ENCODE data around the gene FBXL7. TPM values are rescaled to one million over a fixed set of nuclear protein-coding genes. Genes with fewer than 3 reads are reported as not detected.

FBXL7 gene
- total RNA-seq, 5 donors from 2014 or later (not counting 1 experiment from before 2014, with no cell fraction given) = 0.06 to 0.07 TPM; not detected in 3

DNA sequence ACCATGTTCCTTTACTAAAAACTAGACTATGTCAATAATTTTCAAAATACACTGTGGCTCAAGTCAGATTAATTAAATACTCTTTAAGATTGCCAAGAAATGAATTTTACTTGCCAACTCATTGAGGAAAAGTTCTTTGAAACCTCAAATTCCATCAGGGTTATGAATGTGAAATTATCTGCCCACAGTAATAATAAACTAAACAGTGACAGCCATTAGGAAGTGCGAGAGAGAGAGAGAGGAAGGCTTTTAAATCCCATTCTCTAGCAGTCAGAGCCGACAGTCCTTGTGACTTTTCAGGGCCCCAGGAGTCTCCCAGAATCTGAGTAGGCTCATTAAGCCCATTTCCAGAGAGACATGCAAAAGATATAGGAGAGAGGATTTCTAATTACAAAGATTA lies 443.5 kb downstream of the FBXL7 start:
- H3K36me3 Mint-ChIP-seq = no peaks in the 10 kb centered on the region
- no peaks in the 10 kb centered on the region for H3K27me3 Mint-ChIP-seq
- Histone ChIP-seq H3K9me3 (no peaks in the 10 kb centered on the region), H3K27ac (ENCODE audit: low read length) (no peak overlapping the region), H3K4me1 (ENCODE audit: control insufficient read depth in 1 of 2, extremely low read depth in 1 of 2, insufficient read depth in 2 of 2, low read length in 2 of 2) (no peaks in the 10 kb centered on the region), H3K36me3 (ENCODE audit: control insufficient read depth in 2 of 2, extremely low read depth in 1 of 2, insufficient read depth in 1 of 2, low read length in 1 of 2) (no peaks in the 10 kb centered on the region), H3K4me3 (ENCODE audit: control insufficient read depth in 1 of 2, extremely low read depth in 1 of 2, low read length in 1 of 2) (no peak overlapping the region), H3K27me3 (replicated peaks in 1 of 2; ENCODE audit: control insufficient read depth in 2 of 2, extremely low read depth in 1 of 2, insufficient read depth in 2 of 2, low read length in 1 of 2) (no peaks in the 10 kb centered on the region)
- no CpG with 5 or more reads among the region's 2 CpGs for WGBS (ENCODE audit: insufficient coverage)
- H3K27ac Mint-ChIP-seq = no peak overlapping the region
- POLR2A ChIA-PET = no interaction called here
- ATAC-seq (replicated peaks in 1 of 4) = no peak
- no peak overlapping the region for H3K4me3 Mint-ChIP-seq
- CTCF ChIA-PET = no interaction called here
- H3K4me1 Mint-ChIP-seq = no peaks in the 10 kb centered on the region
- no peak for DNase-seq
- H3K9me3 Mint-ChIP-seq = peaks cover 0 to 4% (median 2%) of the 10 kb centered on the region in 3 donors

DNA sequence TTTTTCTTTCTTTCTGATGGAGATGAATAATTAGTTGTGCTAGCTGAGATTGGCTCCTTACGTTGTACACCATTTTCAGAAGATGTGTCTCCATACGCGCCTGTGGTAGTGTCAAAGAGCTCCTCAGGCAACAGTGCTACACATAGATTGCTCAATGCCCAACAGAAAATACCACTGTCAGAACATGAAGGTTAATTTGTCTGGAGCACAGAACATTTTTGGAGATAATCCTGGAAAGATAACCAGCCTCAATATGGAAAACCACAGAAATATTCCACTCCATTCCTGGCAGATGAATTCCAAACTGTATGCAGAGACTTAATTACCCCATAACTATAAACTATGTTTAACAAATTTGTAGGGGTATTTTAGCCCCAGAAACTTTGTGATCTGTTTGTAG lies 446.0 kb downstream of the FBXL7 start:
- DNase-seq = no peak
- no peaks in the 10 kb centered on the region for H3K36me3 Mint-ChIP-seq
- no peak overlapping the region for H3K27ac ChIP-seq (ENCODE audit: low read length)
- no CpG with 5 or more reads among the region's 3 CpGs for WGBS (ENCODE audit: insufficient coverage)
- CTCF ChIA-PET = no interaction called here
- H3K27me3 Mint-ChIP-seq = no peaks in the 10 kb centered on the region
- H3K36me3 ChIP-seq (ENCODE audit: control insufficient read depth in 2 of 2, extremely low read depth in 1 of 2, insufficient read depth in 1 of 2, low read length in 1 of 2) = no peaks in the 10 kb centered on the region
- H3K4me1 Mint-ChIP-seq = no peaks in the 10 kb centered on the region
- no peaks in the 10 kb centered on the region for H3K27me3 ChIP-seq (replicated peaks in 1 of 2; ENCODE audit: control insufficient read depth in 2 of 2, extremely low read depth in 1 of 2, insufficient read depth in 2 of 2, low read length in 1 of 2)
- H3K9me3 Mint-ChIP-seq = peaks cover 0 to 6% (median 2%) of the 10 kb centered on the region in 3 donors
- H3K9me3 ChIP-seq = no peaks in the 10 kb centered on the region
- no peaks in the 10 kb centered on the region for H3K4me1 ChIP-seq (ENCODE audit: control insufficient read depth in 1 of 2, extremely low read depth in 1 of 2, insufficient read depth in 2 of 2, low read length in 2 of 2)
- H3K27ac Mint-ChIP-seq = no peak overlapping the region
- POLR2A ChIA-PET = no interaction called here
- no peak overlapping the region for H3K4me3 ChIP-seq (ENCODE audit: control insufficient read depth in 1 of 2, extremely low read depth in 1 of 2, low read length in 1 of 2)
- no peak for ATAC-seq (replicated peaks in 1 of 4)
- H3K4me3 Mint-ChIP-seq = no peak overlapping the region

DNA sequence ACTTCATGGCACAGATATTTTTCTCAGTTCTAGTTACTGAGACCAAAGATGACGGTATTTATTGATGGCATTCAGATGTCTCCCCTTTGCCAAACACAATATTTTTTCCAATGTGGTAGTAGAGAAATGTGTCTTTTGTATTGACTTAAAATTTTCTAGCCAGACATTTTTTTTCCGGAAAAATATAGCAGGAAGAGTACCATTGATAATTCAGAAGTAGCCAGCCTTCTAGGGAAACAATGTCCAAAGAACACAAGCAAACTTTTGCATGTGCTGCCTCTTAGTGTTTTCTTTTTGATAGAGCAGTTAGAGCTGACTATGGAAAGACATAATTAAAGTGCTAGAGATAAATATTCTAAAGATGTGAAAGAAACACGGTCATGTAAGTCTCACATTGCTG lies 448.2 kb downstream of the FBXL7 start:
- Histone ChIP-seq H3K9me3 (no peaks in the 10 kb centered on the region), H3K27ac (ENCODE audit: low read length) (no peak overlapping the region), H3K4me1 (ENCODE audit: control insufficient read depth in 1 of 2, extremely low read depth in 1 of 2, insufficient read depth in 2 of 2, low read length in 2 of 2) (no peaks in the 10 kb centered on the region), H3K4me3 (ENCODE audit: control insufficient read depth in 1 of 2, extremely low read depth in 1 of 2, low read length in 1 of 2) (no peak overlapping the region), H3K36me3 (ENCODE audit: control insufficient read depth in 2 of 2, extremely low read depth in 1 of 2, insufficient read depth in 1 of 2, low read length in 1 of 2) (no peaks in the 10 kb centered on the region), H3K27me3 (replicated peaks in 1 of 2; ENCODE audit: control insufficient read depth in 2 of 2, extremely low read depth in 1 of 2, insufficient read depth in 2 of 2, low read length in 1 of 2) (no peaks in the 10 kb centered on the region)
- no peaks in the 10 kb centered on the region for H3K27me3 Mint-ChIP-seq
- WGBS (ENCODE audit: insufficient coverage) = 50% methylated on average over 1 of the region's 3 CpGs
- ChIA-PET POLR2A (no interaction called here), CTCF (no interaction called here)
- no peaks in the 10 kb centered on the region for H3K36me3 Mint-ChIP-seq
- no peaks in the 10 kb centered on the region for H3K4me1 Mint-ChIP-seq
- DNase-seq = no peak
- peaks cover 0 to 6% (median 4%) of the 10 kb centered on the region in 3 donors for H3K9me3 Mint-ChIP-seq
- no peak for ATAC-seq (replicated peaks in 1 of 4)
- no peak overlapping the region for H3K4me3 Mint-ChIP-seq
- no peak overlapping the region for H3K27ac Mint-ChIP-seq

DNA sequence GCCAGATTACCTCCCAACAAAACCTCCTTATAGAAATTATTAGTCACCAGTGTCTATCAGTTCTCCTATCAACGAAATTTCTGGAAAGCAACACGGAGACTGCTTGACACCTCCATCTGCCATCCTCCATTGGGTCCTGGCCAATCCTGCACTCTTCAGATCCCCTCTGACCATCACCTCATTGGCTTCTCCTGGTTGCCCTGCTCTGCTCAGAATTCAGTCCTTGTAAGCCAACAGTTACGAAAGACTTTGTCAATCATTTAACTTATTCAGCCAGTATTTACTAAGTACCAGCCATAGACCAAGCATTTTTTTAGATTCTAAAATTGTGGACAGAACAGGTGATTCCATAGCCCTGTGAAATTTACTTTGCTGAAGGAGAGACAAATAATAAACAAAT lies 451.1 kb downstream of the FBXL7 start:
- ATAC-seq (replicated peaks in 1 of 4) = no peak
- no peaks in the 10 kb centered on the region for H3K4me1 ChIP-seq (ENCODE audit: control insufficient read depth in 1 of 2, extremely low read depth in 1 of 2, insufficient read depth in 2 of 2, low read length in 2 of 2)
- H3K9me3 Mint-ChIP-seq = peaks cover 5 to 6% (median 6%) of the 10 kb centered on the region in 3 donors
- no peaks in the 10 kb centered on the region for H3K4me1 Mint-ChIP-seq
- 36% methylated on average over 2 of the region's 3 CpGs for WGBS (ENCODE audit: insufficient coverage)
- H3K36me3 Mint-ChIP-seq = no peaks in the 10 kb centered on the region
- POLR2A ChIA-PET = no interaction called here
- CTCF ChIA-PET = no interaction called here
- H3K36me3 ChIP-seq (ENCODE audit: control insufficient read depth in 2 of 2, extremely low read depth in 1 of 2, insufficient read depth in 1 of 2, low read length in 1 of 2) = no peaks in the 10 kb centered on the region
- no peaks in the 10 kb centered on the region for H3K9me3 ChIP-seq
- no peak overlapping the region for H3K27ac ChIP-seq (ENCODE audit: low read length)
- DNase-seq = no peak
- H3K4me3 ChIP-seq (ENCODE audit: control insufficient read depth in 1 of 2, extremely low read depth in 1 of 2, low read length in 1 of 2) = no peak overlapping the region
- no peaks in the 10 kb centered on the region for H3K27me3 Mint-ChIP-seq
- H3K27me3 ChIP-seq (replicated peaks in 1 of 2; ENCODE audit: control insufficient read depth in 2 of 2, extremely low read depth in 1 of 2, insufficient read depth in 2 of 2, low read length in 1 of 2) = no peaks in the 10 kb centered on the region
- no peak overlapping the region for H3K27ac Mint-ChIP-seq
- H3K4me3 Mint-ChIP-seq = no peak overlapping the region

DNA sequence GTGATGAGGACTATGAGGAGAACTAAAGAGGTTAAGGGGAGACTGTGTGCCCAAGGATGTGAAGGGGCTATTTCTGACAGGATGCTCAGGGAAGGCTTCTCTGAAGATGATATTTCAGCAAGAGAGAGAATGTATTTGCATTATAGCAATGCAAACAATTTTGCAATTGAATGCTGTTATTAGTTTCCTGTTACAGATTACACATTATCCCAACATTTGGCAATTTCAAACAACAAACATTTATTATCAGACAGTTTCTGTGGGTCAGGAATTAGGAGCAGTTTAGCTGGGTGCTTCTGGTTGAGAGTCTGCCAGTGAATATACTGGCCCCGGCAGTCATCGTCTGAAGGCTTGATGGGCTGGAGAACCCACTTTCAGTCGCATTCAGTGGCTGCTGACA lies 451.6 kb downstream of the FBXL7 start:
- Mint-ChIP-seq H3K36me3 (no peaks in the 10 kb centered on the region), H3K4me3 (no peak overlapping the region), H3K27ac (no peak overlapping the region), H3K4me1 (no peaks in the 10 kb centered on the region), H3K27me3 (no peaks in the 10 kb centered on the region), H3K9me3 (peaks cover 5 to 6% (median 6%) of the 10 kb centered on the region in 3 donors)
- DNase-seq (no peak), ATAC-seq (replicated peaks in 1 of 4) (no peak)
- Histone ChIP-seq H3K36me3 (ENCODE audit: control insufficient read depth in 2 of 2, extremely low read depth in 1 of 2, insufficient read depth in 1 of 2, low read length in 1 of 2) (no peaks in the 10 kb centered on the region), H3K9me3 (no peaks in the 10 kb centered on the region), H3K4me3 (ENCODE audit: control insufficient read depth in 1 of 2, extremely low read depth in 1 of 2, low read length in 1 of 2) (no peak overlapping the region), H3K27ac (ENCODE audit: low read length) (no peak overlapping the region), H3K27me3 (replicated peaks in 1 of 2; ENCODE audit: control insufficient read depth in 2 of 2, extremely low read depth in 1 of 2, insufficient read depth in 2 of 2, low read length in 1 of 2) (no peaks in the 10 kb centered on the region), H3K4me1 (ENCODE audit: control insufficient read depth in 1 of 2, extremely low read depth in 1 of 2, insufficient read depth in 2 of 2, low read length in 2 of 2) (no peaks in the 10 kb centered on the region)
- ChIA-PET POLR2A (no interaction called here), CTCF (no interaction called here)
- WGBS (ENCODE audit: insufficient coverage) = 94% methylated on average over 3 of the region's 3 CpGs

DNA sequence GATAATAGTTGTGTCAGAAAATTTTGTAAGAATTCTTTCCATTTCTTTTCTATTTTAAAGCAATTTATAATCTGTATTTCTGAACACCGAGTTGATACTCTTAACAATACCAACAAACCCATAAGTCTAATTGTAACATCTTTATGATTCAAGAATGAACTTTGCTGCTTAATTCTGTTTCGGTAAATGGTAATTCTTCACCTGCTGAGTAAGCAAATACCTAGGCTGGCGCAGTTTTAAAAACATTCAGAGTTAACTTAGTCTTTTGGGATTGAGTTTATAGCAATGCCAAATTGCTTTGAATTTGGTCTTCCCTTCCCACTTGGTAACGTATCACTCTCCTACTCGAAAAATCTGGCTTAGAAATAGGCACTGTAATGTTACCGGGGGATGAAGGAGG lies 456.6 kb downstream of the FBXL7 start:
- DNase-seq (no peak), ATAC-seq (replicated peaks in 1 of 4) (no peak)
- no peak overlapping the region for H3K27ac ChIP-seq (ENCODE audit: low read length)
- Mint-ChIP-seq H3K27me3 (no peaks in the 10 kb centered on the region), H3K9me3 (peaks cover 0 to 10% (median 5%) of the 10 kb centered on the region in 3 donors), H3K4me3 (no peak overlapping the region), H3K4me1 (no peaks in the 10 kb centered on the region), H3K36me3 (no peaks in the 10 kb centered on the region), H3K27ac (no peak overlapping the region)
- CTCF ChIA-PET = no interaction called here
- H3K4me3 ChIP-seq (ENCODE audit: control insufficient read depth in 1 of 2, extremely low read depth in 1 of 2, low read length in 1 of 2) = no peak overlapping the region
- no peaks in the 10 kb centered on the region for H3K9me3 ChIP-seq
- H3K4me1 ChIP-seq (ENCODE audit: control insufficient read depth in 1 of 2, extremely low read depth in 1 of 2, insufficient read depth in 2 of 2, low read length in 2 of 2) = no peaks in the 10 kb centered on the region
- WGBS (ENCODE audit: insufficient coverage) = no CpG with 5 or more reads among the region's 6 CpGs
- H3K27me3 ChIP-seq (replicated peaks in 1 of 2; ENCODE audit: control insufficient read depth in 2 of 2, extremely low read depth in 1 of 2, insufficient read depth in 2 of 2, low read length in 1 of 2) = no peaks in the 10 kb centered on the region
- POLR2A ChIA-PET = no interaction called here
- no peaks in the 10 kb centered on the region for H3K36me3 ChIP-seq (ENCODE audit: control insufficient read depth in 2 of 2, extremely low read depth in 1 of 2, insufficient read depth in 1 of 2, low read length in 1 of 2)

DNA sequence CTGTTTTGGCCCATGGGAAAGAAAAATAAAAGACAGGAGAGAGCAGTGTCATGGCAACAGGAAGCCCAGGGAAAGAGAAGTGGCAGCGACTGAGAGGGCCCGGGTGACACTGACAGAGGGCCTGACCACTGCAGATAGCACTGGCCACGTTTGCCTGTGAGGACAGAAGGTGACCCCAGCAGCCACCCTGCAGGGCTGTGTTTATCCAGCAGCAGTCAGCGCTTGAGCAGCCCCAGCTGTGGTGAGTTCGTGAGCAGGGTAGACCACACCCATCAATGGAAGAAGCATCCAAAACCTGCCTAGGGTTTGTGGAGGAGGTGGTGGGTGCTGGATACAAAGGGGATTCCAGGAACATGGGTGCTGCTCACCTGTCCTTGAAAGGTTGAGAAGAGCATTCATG lies 457.1 kb downstream of the FBXL7 start:
- H3K9me3 Mint-ChIP-seq = peaks cover 0 to 14% (median 5%) of the 10 kb centered on the region in 3 donors
- Histone ChIP-seq H3K4me3 (ENCODE audit: control insufficient read depth in 1 of 2, extremely low read depth in 1 of 2, low read length in 1 of 2) (no peak overlapping the region), H3K36me3 (ENCODE audit: control insufficient read depth in 2 of 2, extremely low read depth in 1 of 2, insufficient read depth in 1 of 2, low read length in 1 of 2) (no peaks in the 10 kb centered on the region), H3K9me3 (no peaks in the 10 kb centered on the region), H3K27me3 (replicated peaks in 1 of 2; ENCODE audit: control insufficient read depth in 2 of 2, extremely low read depth in 1 of 2, insufficient read depth in 2 of 2, low read length in 1 of 2) (no peaks in the 10 kb centered on the region), H3K4me1 (ENCODE audit: control insufficient read depth in 1 of 2, extremely low read depth in 1 of 2, insufficient read depth in 2 of 2, low read length in 2 of 2) (no peaks in the 10 kb centered on the region), H3K27ac (ENCODE audit: low read length) (no peak overlapping the region)
- H3K27ac Mint-ChIP-seq = no peak overlapping the region
- no peaks in the 10 kb centered on the region for H3K27me3 Mint-ChIP-seq
- POLR2A ChIA-PET = no interaction called here
- no peaks in the 10 kb centered on the region for H3K36me3 Mint-ChIP-seq
- no peak for ATAC-seq (replicated peaks in 1 of 4)
- CTCF ChIA-PET = no interaction called here
- no peak for DNase-seq
- H3K4me1 Mint-ChIP-seq = no peaks in the 10 kb centered on the region
- H3K4me3 Mint-ChIP-seq = no peak overlapping the region
- WGBS (ENCODE audit: insufficient coverage) = 51% methylated on average over 3 of the region's 5 CpGs

Data from T-cell (primary cell).